Small intestine (tissue), 7 donors: ENCODE results near the gene SUPT3H. TPM values are rescaled to one million over a fixed set of nuclear protein-coding genes. Genes with fewer than 3 reads are reported as not detected.

Experiments
- DNase-seq, 2 donors: peaks; one replicate each; pipeline versions ENCODE4 v3.0.0 to v3.0.0-alpha.2; 2013
- FAIRE-seq: peaks from 2 replicates; lab custom pipeline; 2012; peaks lifted over from hg19 to GRCh38; lab: Jason Lieb, UNC
- H3K27ac ChIP-seq, 3 donors: one replicate each; pipeline ENCODE4 v1.5.1; 2013; ENCODE audit warnings: low read length in 2 of 3, mild to moderate bottlenecking in 2 of 3, control low read depth in 1 of 3, inconsistent platforms in 1 of 3, low read depth in 1 of 3, moderate library complexity in 1 of 3
- H3K27me3 ChIP-seq, 3 donors: one replicate each; pipeline ENCODE4 v1.6.1; 2013; ENCODE audit warnings: low read length in 3 of 3, inconsistent platforms in 1 of 3; ENCODE audit not compliant: control insufficient read depth in 3 of 3, insufficient read depth in 3 of 3
- H3K36me3 ChIP-seq, 3 donors: one replicate each; pipeline ENCODE4 v1.6.1; 2013; ENCODE audit warnings: low read length in 3 of 3, inconsistent platforms in 1 of 3, low read depth in 1 of 3, mild to moderate bottlenecking in 1 of 3, moderate library complexity in 1 of 3; ENCODE audit not compliant: control insufficient read depth in 3 of 3, insufficient read depth in 2 of 3
- H3K4me1 ChIP-seq, 3 donors: one replicate each; pipeline ENCODE4 v1.6.1; 2013; ENCODE audit warnings: low read length in 2 of 3, inconsistent platforms in 1 of 3, low read depth in 1 of 3, mild to moderate bottlenecking in 1 of 3, moderate library complexity in 1 of 3; ENCODE audit not compliant: control insufficient read depth in 3 of 3, insufficient read depth in 2 of 3
- H3K4me3 ChIP-seq, 3 donors: one replicate each; pipeline ENCODE4 v1.5.1; 2013; ENCODE audit warnings: low read length in 3 of 3, control low read depth in 1 of 3, inconsistent platforms in 1 of 3, low read depth in 1 of 3, mild to moderate bottlenecking in 1 of 3, moderate library complexity in 1 of 3
- H3K9me3 ChIP-seq, 2 donors: one replicate each; pipeline ENCODE4 v1.6.1; 2013; ENCODE audit warnings: low read depth in 1 of 2, low read length in 1 of 2; ENCODE audit not compliant: control insufficient read depth in 2 of 2, insufficient read depth in 1 of 2
- WGBS, 3 donors: extraction: QIAGEN DNeasy Blood & Tissue Kit; methylation state at CpG; one replicate each; pipeline ENCODE4 v1.1.7; 2013; 5-methylcytosine and 5-hydroxymethylcytosine counted together
- polyA plus RNA-seq, 4 donors: library from polyadenylated mRNA; stranded (reverse) in 3 of 4; unstranded in 1 of 4; fragments of 200-250 nt in 3 of 4; fragments of 120-200 nt in 1 of 4; gene quantifications; one replicate each; pipeline versions ENCODE4 v1.2.1 to v1.2.3, GENCODE V29; 2013
- donor health status: healthy with polysubstance abuse.
- donor health status: control.
- donor health status: control.
- donor health status: Bipolar disorder and iron deficiency.
- donor health status: healthy.

Gene SUPT3H
- polyA plus RNA-seq, 4 donors, result 2.0 to 13.8 (median 7.0) TPM

- Histone ChIP-seq H3K4me1 (no peaks in the 10 kb centered on the region), H3K4me3 (no peak overlapping the region), H3K36me3 (peaks cover 0 to 2% (median 0%) of the 10 kb centered on the region in 3 donors), H3K27ac (no peak overlapping the region), H3K9me3 (peaks cover 0 to 11% of the 10 kb centered on the region in 2 donors), H3K27me3 (no peaks in the 10 kb centered on the region)
- WGBS, 3 donors, result 92 to 95% (median 93%) methylated on average over 11 of the region's 11 CpGs
- DNase-seq (no peak), FAIRE-seq (no peak)
Measured at GRCh38 chr6:44955145-44955544, 422.6 kb downstream of the SUPT3H start.

- Histone ChIP-seq H3K27me3 (no peaks in the 10 kb centered on the region), H3K36me3 (peaks cover 0 to 2% (median 0%) of the 10 kb centered on the region in 3 donors), H3K4me1 (no peaks in the 10 kb centered on the region), H3K27ac (no peak overlapping the region), H3K9me3 (peaks cover 0 to 11% of the 10 kb centered on the region in 2 donors), H3K4me3 (no peak overlapping the region)
- 94% methylated on average over 4 of the region's 4 CpGs for WGBS, 3 donors
- no peak for DNase-seq
- no peak for FAIRE-seq
Measured at GRCh38 chr6:44954281-44954680, 423.5 kb downstream of the SUPT3H start.

GRCh38 chr6:44951253-44951747 lies 426.4 kb downstream of the SUPT3H start:
- no peak for FAIRE-seq
- WGBS, 3 donors, result 95 to 98% (median 97%) methylated on average over 2 of the region's 2 CpGs

GRCh38 chr6:44949596-44950201 lies 428.0 kb downstream of the SUPT3H start:
- no peak overlapping the region for H3K27ac ChIP-seq
- H3K9me3 ChIP-seq, result peaks cover 0 to 10% of the 10 kb centered on the region in 2 donors
- DNase-seq (no peak), FAIRE-seq (no peak)
- no peak overlapping the region for H3K4me3 ChIP-seq
- peaks cover 0 to 2% (median 0%) of the 10 kb centered on the region in 3 donors for H3K36me3 ChIP-seq
- H3K4me1 ChIP-seq, result no peaks in the 10 kb centered on the region
- H3K27me3 ChIP-seq, result no peaks in the 10 kb centered on the region

More at GRCh38 chr6:44951253-44951747, 426.4 kb downstream of the SUPT3H start:
- DNase-seq, result no peak
- Histone ChIP-seq H3K27me3 (no peaks in the 10 kb centered on the region), H3K9me3 (peaks cover 0 to 11% of the 10 kb centered on the region in 2 donors), H3K4me1 (no peaks in the 10 kb centered on the region), H3K36me3 (peaks cover 0 to 2% (median 0%) of the 10 kb centered on the region in 3 donors), H3K4me3 (no peak overlapping the region), H3K27ac (no peak overlapping the region)

- Histone ChIP-seq H3K27ac (no peak overlapping the region), H3K36me3 (no peaks in the 10 kb centered on the region), H3K4me1 (no peaks in the 10 kb centered on the region), H3K9me3 (peaks cover 0 to 13% of the 10 kb centered on the region in 2 donors), H3K27me3 (no peaks in the 10 kb centered on the region), H3K4me3 (no peak overlapping the region)
- FAIRE-seq (peak; percentile 33), DNase-seq (no peak)
- 67 to 91% (median 80%) methylated on average over 3 of the region's 3 CpGs for WGBS, 3 donors
Measured at GRCh38 chr6:44943541-44943940, 434.2 kb downstream of the SUPT3H start.

- FAIRE-seq (peak; percentile 68), DNase-seq (no peak)
- no peaks in the 10 kb centered on the region for H3K27me3 ChIP-seq
- WGBS, 3 donors, result 88 to 99% (median 88%) methylated on average over 1 of the region's 1 CpG
- no peaks in the 10 kb centered on the region for H3K36me3 ChIP-seq
- H3K4me1 ChIP-seq, result no peaks in the 10 kb centered on the region
- H3K9me3 ChIP-seq, result peaks cover 0 to 13% of the 10 kb centered on the region in 2 donors
- H3K27ac ChIP-seq, result no peak overlapping the region
- no peak overlapping the region for H3K4me3 ChIP-seq
Measured at GRCh38 chr6:44942798-44943197, 434.9 kb downstream of the SUPT3H start.

- Histone ChIP-seq H3K4me1 (no peaks in the 10 kb centered on the region), H3K4me3 (no peak overlapping the region), H3K27ac (no peak overlapping the region), H3K9me3 (peaks cover 0 to 13% of the 10 kb centered on the region in 2 donors), H3K27me3 (no peaks in the 10 kb centered on the region), H3K36me3 (no peaks in the 10 kb centered on the region)
- 81 to 91% (median 88%) methylated on average over 6 of the region's 6 CpGs for WGBS, 3 donors
- no peak for FAIRE-seq
- no peak for DNase-seq
Measured at GRCh38 chr6:44942201-44942600, 435.5 kb downstream of the SUPT3H start.

GRCh38 chr6:44940367-44940766 lies 437.4 kb downstream of the SUPT3H start:
- Histone ChIP-seq H3K4me1 (no peaks in the 10 kb centered on the region), H3K36me3 (no peaks in the 10 kb centered on the region), H3K4me3 (no peak overlapping the region), H3K27ac (peak overlapping the region in 1 of 3 donors; percentile 38), H3K9me3 (peaks cover 0 to 9% of the 10 kb centered on the region in 2 donors), H3K27me3 (no peaks in the 10 kb centered on the region)
- WGBS, 3 donors, result 89 to 96% (median 94%) methylated on average over 1 of the region's 1 CpG
- DNase-seq (peak; percentile 61 to 68), FAIRE-seq (peak; percentile 55)
